Measurements from ENCODE around the gene LAMB1. TPM values are rescaled to one million over a fixed set of nuclear protein-coding genes. Genes with fewer than 3 reads are reported as not detected.
"Not testable (repeated sequence)": the region's sequence is repeated elsewhere in the genome, so short reads cannot be mapped to it uniquely, and the experiment has no call there.

The LAMB1 gene
- polyA plus RNA-seq, 1 experiment, result 204 TPM

GRCh38 chr7:107891636-107892366 lies 111.2 kb downstream of the LAMB1 start:
- TF ChIP-seq CTCF (IDR thresholded peaks at IDR 0.05; ENCODE audit: insufficient read depth, low read depth, low read length), result no peak
- Histone ChIP-seq H3K27me3 (ENCODE audit: control insufficient read depth, insufficient read depth, low read length) (no peaks in the 10 kb centered on the region), H3K36me3 (ENCODE audit: control insufficient read depth, insufficient read depth, low read length) (0 out of 2 replicates have a peak, but pooled peaks cover 3% of the 10 kb centered on the region), H3K4me3 (ENCODE audit: low read depth, low read length) (peak overlapping the region; percentile 83)
- no peak for DNase-seq (ENCODE audit: low read depth)
- ChIA-PET POLR2A (no interaction called here), CTCF (interaction anchor here (1.3 to 4.7 kb wide), 2 partner anchors 12 to 17 kb away, joined by 4 to 36 read pairs; no protein-coding TSS in a partner anchor)

GRCh38 chr7:107890962-107891635 lies 111.9 kb downstream of the LAMB1 start, which contains the start of gene DLD:
Gene DLD, plus strand, starts transcription at chr7:107891183. Its CDS starts 68 bp downstream, at chr7:107891251.
- POLR2A ChIA-PET, result no interaction called here
- no peak for TF ChIP-seq CTCF (IDR thresholded peaks at IDR 0.05; ENCODE audit: insufficient read depth, low read depth, low read length)

GRCh38 chr7:107890493-107890961 lies 112.4 kb downstream of the LAMB1 start:
- DNase-seq (ENCODE audit: low read depth), result no peak
- no peak for TF ChIP-seq CTCF (IDR thresholded peaks at IDR 0.05; ENCODE audit: insufficient read depth, low read depth, low read length)
- POLR2A ChIA-PET, result no interaction called here
- Histone ChIP-seq H3K4me3 (ENCODE audit: low read depth, low read length) (peak overlapping the region; percentile 83), H3K27me3 (ENCODE audit: control insufficient read depth, insufficient read depth, low read length) (0 out of 2 replicates have a peak, but pooled peaks cover 2% of the 10 kb centered on the region), H3K36me3 (ENCODE audit: control insufficient read depth, insufficient read depth, low read length) (0 out of 2 replicates have a peak, but pooled peaks cover 1% of the 10 kb centered on the region)
- CTCF ChIA-PET, result interaction anchor here (1.0 to 4.7 kb wide), 3 partner anchors 11 to 109 kb away, joined by 3 to 36 read pairs (median 4); no protein-coding TSS in a partner anchor

More at GRCh38 chr7:107890962-107891635, 111.9 kb downstream of the LAMB1 start, which contains the start of gene DLD:
- Histone ChIP-seq H3K27me3 (ENCODE audit: control insufficient read depth, insufficient read depth, low read length) (no peaks in the 10 kb centered on the region), H3K36me3 (ENCODE audit: control insufficient read depth, insufficient read depth, low read length) (0 out of 2 replicates have a peak, but pooled peaks cover 2% of the 10 kb centered on the region), H3K4me3 (ENCODE audit: low read depth, low read length) (peak within 1 kb of the TSS; percentile 83)
- peak; percentile 44 for DNase-seq (ENCODE audit: low read depth)
- CTCF ChIA-PET, result interaction anchor here (1.0 to 4.7 kb wide), 3 partner anchors 12 to 108 kb away, joined by 3 to 36 read pairs (median 4); no protein-coding TSS in a partner anchor

- Histone ChIP-seq H3K36me3 (ENCODE audit: control insufficient read depth, insufficient read depth, low read length) (0 out of 2 replicates have a peak, but pooled peaks cover 1% of the 10 kb centered on the region), H3K4me3 (ENCODE audit: low read depth, low read length) (no peak overlapping the region), H3K27me3 (ENCODE audit: control insufficient read depth, insufficient read depth, low read length) (0 out of 2 replicates have a peak, but pooled peaks cover 4% of the 10 kb centered on the region)
- CTCF ChIA-PET, result interaction anchor here (1.0 to 4.7 kb wide), 2 partner anchors 11 to 109 kb away, joined by 3 to 36 read pairs; no protein-coding TSS in a partner anchor
- no peak for DNase-seq (ENCODE audit: low read depth)
- no peak for TF ChIP-seq CTCF (IDR thresholded peaks at IDR 0.05; ENCODE audit: insufficient read depth, low read depth, low read length)
- POLR2A ChIA-PET, result no interaction called here
Observed at GRCh38 chr7:107889992-107890391, 113.0 kb downstream of the LAMB1 start.

GRCh38 chr7:107887827-107888226 lies 115.1 kb downstream of the LAMB1 start:
- H3K27me3 ChIP-seq (ENCODE audit: control insufficient read depth, insufficient read depth, low read length); H3K36me3 ChIP-seq (ENCODE audit: control insufficient read depth, insufficient read depth, low read length); DNase-seq (ENCODE audit: low read depth); H3K4me3 ChIP-seq (ENCODE audit: low read depth, low read length); POLR2A ChIA-PET: not testable (repeated sequence)
- CTCF ChIA-PET, result interaction anchor here (1.1 to 4.7 kb wide), 2 partner anchors 8 to 13 kb away, joined by 3 to 36 read pairs; no protein-coding TSS in a partner anchor

Measured in BJ (cell line).